Gastroesophageal sphincter (tissue), 3 donors: ENCODE measurements around the gene PCARE.

ENCODE experiments used
- CTCF ChIP-seq, 4 experiments: fragments of 200-600 bp in 2 of 4; fragments of 450-650 bp in 2 of 4; sonication (generic) in 1 of 4; IDR thresholded peaks; one replicate each; pipeline ENCODE4 v1.5.1; 2017 to 2019; ENCODE audit warnings: antibody characterized with exemption in 4 of 4, mild to moderate bottlenecking in 2 of 4, moderate library complexity in 2 of 4
- POLR2AphosphoS5 ChIP-seq: sonication (generic); formaldehyde crosslinking; IDR thresholded peaks from one replicate; pipeline ENCODE4 v1.6.1; 2017; ENCODE audit warnings: antibody characterized with exemption

- TF ChIP-seq POLR2AphosphoS5 = no peak
- no peak for TF ChIP-seq CTCF (IDR thresholded peaks at IDR 0.05)
These were observed 7.2 kb downstream of the PCARE start for GRCh38 chr2:29066997-29067605.
